IMR-90 (cell line): ENCODE results near the gene KIF1A.

ENCODE experiments used
- BHLHE40 ChIP-seq: fragments of 150-350 bp; IDR thresholded peaks from 2 replicates; pipeline ENCODE4 v1.6.1; 2016; ENCODE audit warnings: mild to moderate bottlenecking, low read depth, low read length
- CEBPB ChIP-seq: IDR thresholded peaks from 2 replicates; pipeline ENCODE4 v1.6.1; 2012; ENCODE audit warnings: low read depth, low read length, improper control_type of control experiment
- CTCF ChIP-seq: conservative IDR thresholded peaks from 2 replicates; pipeline ENCODE4 v1.5.1; 2012; ENCODE audit warnings: mild to moderate bottlenecking, low read depth, low read length, improper control_type of control experiment
- ELK1 ChIP-seq: fragments of 150-350 bp; IDR thresholded peaks from 2 replicates; pipeline ENCODE4 v1.6.1; 2016; ENCODE audit warnings: low read depth, mild to moderate bottlenecking, low read length, moderate library complexity, borderline replicate concordance
- SMC3 ChIP-seq: fragments of 150-350 bp; IDR thresholded peaks from 2 replicates; pipeline ENCODE4 v1.6.1; 2016; ENCODE audit warnings: low read depth, mild to moderate bottlenecking, antibody characterized with exemption, low read length, moderate library complexity

GRCh38 chr2:240869109-240869955 lies 49.3 kb upstream of the KIF1A start:
- no peak for TF ChIP-seq CTCF
- TF ChIP-seq ELK1: no peak
- no peak for TF ChIP-seq SMC3
- no peak for TF ChIP-seq BHLHE40
- no peak for TF ChIP-seq CEBPB
